22Rv1 (cell line): ENCODE results near the gene POLN.

Source experiments
- H3K27ac ChIP-seq: fragments of 450-650 bp; 2 replicates; pipeline ENCODE4 v1.5.1; 2017
- CTCF ChIP-seq: fragments of 450-650 bp; IDR thresholded peaks from 2 replicates; pipeline ENCODE4 v1.5.1; 2017; ENCODE audit warnings: mild to moderate bottlenecking
- ZFX ChIP-seq: fragments of 450-650 bp; IDR thresholded peaks from 2 replicates; pipeline ENCODE4 v1.6.1; 2017; ENCODE audit warnings: antibody characterized with exemption, borderline replicate concordance

POLN gene

GRCh38 chr4:2094545-2094944 is 147.4 kb downstream of the POLN start:
- no peak overlapping the region for H3K27ac ChIP-seq
- TF ChIP-seq ZFX (no peak), CTCF (no peak)

- TF ChIP-seq CTCF (no peak), ZFX (no peak)
- H3K27ac ChIP-seq = no peak overlapping the region
Measured at GRCh38 chr4:2093265-2093664, 148.7 kb downstream of the POLN start.

- H3K27ac ChIP-seq = no peak overlapping the region
- no peak for TF ChIP-seq CTCF
- TF ChIP-seq ZFX = no peak
Measured at GRCh38 chr4:2092669-2093053, 149.3 kb downstream of the POLN start.

GRCh38 chr4:2091990-2092668 is 149.8 kb downstream of the POLN start:
- H3K27ac ChIP-seq = no peak overlapping the region
- TF ChIP-seq ZFX (no peak), CTCF (no peak)

- TF ChIP-seq ZFX (no peak), CTCF (no peak)
- H3K27ac ChIP-seq = no peak overlapping the region
Measured at GRCh38 chr4:2090642-2091041, 151.3 kb downstream of the POLN start.

GRCh38 chr4:2089222-2089621 is 152.7 kb downstream of the POLN start:
- TF ChIP-seq CTCF (no peak), ZFX (no peak)
- no peak overlapping the region for H3K27ac ChIP-seq

GRCh38 chr4:2087170-2087569 is 154.8 kb downstream of the POLN start:
- TF ChIP-seq CTCF (no peak), ZFX (no peak)

More at GRCh38 chr4:2087170-2087569, 154.8 kb downstream of the POLN start:
- H3K27ac ChIP-seq = no peak overlapping the region
